ENCODE data around the gene CREB3L1.
A peak's percentile ranks its signal among the peaks of the same experiment; 100 is the strongest.

The CREB3L1 gene, protein sequence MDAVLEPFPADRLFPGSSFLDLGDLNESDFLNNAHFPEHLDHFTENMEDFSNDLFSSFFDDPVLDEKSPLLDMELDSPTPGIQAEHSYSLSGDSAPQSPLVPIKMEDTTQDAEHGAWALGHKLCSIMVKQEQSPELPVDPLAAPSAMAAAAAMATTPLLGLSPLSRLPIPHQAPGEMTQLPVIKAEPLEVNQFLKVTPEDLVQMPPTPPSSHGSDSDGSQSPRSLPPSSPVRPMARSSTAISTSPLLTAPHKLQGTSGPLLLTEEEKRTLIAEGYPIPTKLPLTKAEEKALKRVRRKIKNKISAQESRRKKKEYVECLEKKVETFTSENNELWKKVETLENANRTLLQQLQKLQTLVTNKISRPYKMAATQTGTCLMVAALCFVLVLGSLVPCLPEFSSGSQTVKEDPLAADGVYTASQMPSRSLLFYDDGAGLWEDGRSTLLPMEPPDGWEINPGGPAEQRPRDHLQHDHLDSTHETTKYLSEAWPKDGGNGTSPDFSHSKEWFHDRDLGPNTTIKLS

DNA sequence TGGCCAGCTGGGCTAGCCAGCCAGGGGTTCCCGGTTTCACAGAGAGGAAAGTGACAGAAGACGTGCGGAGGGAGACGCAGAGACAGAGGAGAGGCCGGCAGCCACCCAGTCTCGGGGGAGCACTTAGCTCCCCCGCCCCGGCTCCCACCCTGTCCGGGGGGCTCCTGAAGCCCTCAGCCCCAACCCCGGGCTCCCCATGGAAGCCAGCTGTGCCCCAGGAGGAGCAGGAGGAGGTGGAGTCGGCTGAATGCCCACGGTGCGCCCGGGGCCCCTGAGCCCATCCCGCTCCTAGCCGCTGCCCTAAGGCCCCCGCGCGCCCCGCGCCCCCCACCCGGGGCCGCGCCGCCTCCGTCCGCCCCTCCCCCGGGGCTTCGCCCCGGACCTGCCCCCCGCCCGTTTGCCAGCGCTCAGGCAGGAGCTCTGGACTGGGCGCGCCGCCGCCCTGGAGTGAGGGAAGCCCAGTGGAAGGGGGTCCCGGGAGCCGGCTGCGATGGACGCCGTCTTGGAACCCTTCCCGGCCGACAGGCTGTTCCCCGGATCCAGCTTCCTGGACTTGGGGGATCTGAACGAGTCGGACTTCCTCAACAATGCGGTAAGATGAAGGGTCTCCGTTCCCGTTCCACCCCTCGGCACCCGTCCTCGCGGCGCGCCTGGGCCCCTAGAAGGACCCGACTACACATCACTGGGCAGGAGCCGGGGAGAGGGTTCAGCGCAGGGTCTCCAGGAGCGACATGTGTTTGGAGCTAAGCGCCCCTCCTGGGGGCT lies at the start of gene CREB3L1:
TSS of gene CREB3L1 (plus strand) at position 41 of the 765 bp plus-strand sequence. CDS start at position 491, 450 bp downstream.
- TF ChIP-seq, protein P1, sequence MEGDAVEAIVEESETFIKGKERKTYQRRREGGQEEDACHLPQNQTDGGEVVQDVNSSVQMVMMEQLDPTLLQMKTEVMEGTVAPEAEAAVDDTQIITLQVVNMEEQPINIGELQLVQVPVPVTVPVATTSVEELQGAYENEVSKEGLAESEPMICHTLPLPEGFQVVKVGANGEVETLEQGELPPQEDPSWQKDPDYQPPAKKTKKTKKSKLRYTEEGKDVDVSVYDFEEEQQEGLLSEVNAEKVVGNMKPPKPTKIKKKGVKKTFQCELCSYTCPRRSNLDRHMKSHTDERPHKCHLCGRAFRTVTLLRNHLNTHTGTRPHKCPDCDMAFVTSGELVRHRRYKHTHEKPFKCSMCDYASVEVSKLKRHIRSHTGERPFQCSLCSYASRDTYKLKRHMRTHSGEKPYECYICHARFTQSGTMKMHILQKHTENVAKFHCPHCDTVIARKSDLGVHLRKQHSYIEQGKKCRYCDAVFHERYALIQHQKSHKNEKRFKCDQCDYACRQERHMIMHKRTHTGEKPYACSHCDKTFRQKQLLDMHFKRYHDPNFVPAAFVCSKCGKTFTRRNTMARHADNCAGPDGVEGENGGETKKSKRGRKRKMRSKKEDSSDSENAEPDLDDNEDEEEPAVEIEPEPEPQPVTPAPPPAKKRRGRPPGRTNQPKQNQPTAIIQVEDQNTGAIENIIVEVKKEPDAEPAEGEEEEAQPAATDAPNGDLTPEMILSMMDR (IDR thresholded peaks at IDR 0.05; ENCODE audit: insufficient read depth, low read depth, low read length, missing control alignments): no peak
- H3K4me3 ChIP-seq (ENCODE audit: low read length): peak within 1 kb of the TSS; percentile 10
- no peak for DNase-seq (ENCODE audit: low read depth)

DNA sequence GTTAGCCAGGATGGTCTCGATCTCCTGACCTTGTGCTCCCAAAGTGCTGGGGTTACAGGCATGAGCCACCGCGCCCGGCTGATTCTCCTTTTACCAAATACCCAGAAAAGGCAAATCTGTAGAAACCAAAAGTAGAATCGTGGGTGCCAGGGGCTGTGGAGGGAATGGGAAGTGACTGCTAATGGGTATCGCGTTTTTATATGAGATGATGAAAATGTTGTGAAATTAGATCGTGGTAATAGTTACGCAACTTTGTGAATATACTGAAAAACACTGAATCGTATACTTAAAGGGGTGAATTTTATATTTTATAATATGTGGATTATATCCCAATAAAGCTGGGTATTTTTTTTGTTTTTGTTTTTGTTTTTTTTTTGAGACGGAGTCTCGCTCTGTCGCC lies 48.2 kb upstream of the CREB3L1 start:
- H3K4me3 ChIP-seq (ENCODE audit: low read length): no peak overlapping the region
- TF ChIP-seq, protein P1 (IDR thresholded peaks at IDR 0.05; ENCODE audit: insufficient read depth, low read depth, low read length, missing control alignments): no peak
- no peak for DNase-seq (ENCODE audit: low read depth)

DNA sequence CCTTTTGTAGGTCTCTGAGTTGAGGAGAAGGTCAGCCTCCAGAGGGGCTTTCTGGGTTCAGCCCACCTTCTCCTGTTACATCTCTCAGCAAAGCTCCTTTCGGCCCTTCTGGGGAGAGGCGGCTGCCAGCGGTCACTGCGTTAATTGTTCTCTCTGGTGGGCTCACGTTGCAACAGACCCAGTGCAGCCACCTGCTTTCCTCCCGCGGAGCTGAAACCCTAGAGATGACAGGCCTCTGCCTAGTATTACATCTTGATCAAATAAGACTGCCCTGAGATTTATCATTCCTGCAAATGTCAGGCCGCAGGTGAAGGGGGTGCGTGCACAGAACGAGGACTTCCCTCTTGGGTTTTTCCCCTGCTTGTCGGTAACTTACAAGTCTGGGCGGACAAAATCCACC lies 43.2 kb upstream of the CREB3L1 start:
- no peak overlapping the region for H3K4me3 ChIP-seq (ENCODE audit: low read length)
- no peak for DNase-seq (ENCODE audit: low read depth)
- TF ChIP-seq, protein P1 (IDR thresholded peaks at IDR 0.05; ENCODE audit: insufficient read depth, low read depth, low read length, missing control alignments): no peak

DNA sequence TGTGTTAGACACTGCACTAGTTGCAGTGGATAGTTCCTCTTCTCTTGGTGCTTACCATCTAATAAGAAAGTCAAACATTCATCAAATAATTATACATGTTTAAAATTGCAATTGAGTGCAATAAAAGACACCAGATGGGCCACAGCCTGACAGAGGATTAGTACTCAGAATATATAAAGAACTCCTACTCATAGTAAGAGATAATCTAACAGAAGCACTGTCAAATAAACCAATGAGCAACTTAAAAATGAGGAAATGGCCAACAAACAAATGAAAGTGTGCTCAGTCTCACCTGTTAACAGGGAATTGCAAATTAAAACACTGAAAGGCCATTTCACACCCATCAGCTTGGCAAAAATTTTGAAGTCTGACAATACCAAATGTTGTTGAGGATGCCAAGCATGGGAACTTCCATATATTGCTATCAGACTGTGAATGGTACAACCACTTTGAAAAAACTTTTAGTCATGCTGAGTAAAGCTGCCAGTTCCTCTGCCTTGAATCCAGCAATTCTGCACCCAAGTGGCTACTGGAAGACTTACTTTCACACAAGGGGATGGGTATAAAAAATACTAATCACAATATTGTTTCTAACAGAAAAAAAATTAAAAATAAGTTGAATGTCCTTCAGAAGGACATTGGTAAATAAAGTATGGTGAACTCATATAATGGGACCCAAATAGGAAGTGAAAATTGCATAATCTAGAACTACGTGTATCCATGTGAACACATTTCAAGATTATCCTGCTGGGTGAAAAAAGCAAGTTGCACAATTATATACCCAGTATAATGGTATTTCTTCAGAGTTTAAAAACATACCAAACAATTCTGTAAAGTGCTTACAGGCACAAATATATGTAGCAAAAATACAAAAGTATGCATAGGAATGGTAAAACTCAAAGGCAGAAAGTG lies 41.4 kb upstream of the CREB3L1 start:
- DNase-seq (ENCODE audit: low read depth): peak; percentile 55

DNA sequence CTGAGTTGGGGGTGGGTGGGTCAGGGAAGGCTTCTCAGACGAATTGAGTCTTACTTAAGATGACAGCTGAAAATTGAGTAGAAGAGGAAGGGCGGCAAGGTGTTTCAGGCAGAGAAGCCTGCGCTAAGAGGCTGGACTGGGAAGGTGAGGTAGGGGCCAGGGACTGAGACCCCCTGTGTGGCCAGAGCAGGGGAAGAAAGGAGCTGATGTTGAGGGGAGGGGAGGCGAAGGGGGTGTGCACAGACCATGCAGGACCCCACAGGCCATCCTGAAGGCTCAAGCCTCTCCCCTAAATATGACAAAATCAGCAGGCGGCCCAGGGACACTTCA lies 40.6 kb upstream of the CREB3L1 start:
- DNase-seq (ENCODE audit: low read depth): no peak
- H3K4me3 ChIP-seq (ENCODE audit: low read length): no peak overlapping the region
- TF ChIP-seq, protein P1 (IDR thresholded peaks at IDR 0.05; ENCODE audit: insufficient read depth, low read depth, low read length, missing control alignments): no peak

More for the DNA sequence above, 41.4 kb upstream of the CREB3L1 start:
- H3K4me3 ChIP-seq (ENCODE audit: low read length): no peak overlapping the region
- TF ChIP-seq, protein P1 (IDR thresholded peaks at IDR 0.05; ENCODE audit: insufficient read depth, low read depth, low read length, missing control alignments): no peak

Measured in epithelial cell of esophagus (primary cell).